HG03558 (cell line): ENCODE measurements around the gene C11orf97.
A peak's percentile ranks its signal among the peaks of the same experiment; 100 is the strongest.

Experiments used
- ATAC-seq: cut with Tn5 transposase; IDR thresholded peaks from one replicate; pipeline ENCODE4 v1.9.1; 2021; ENCODE audit warnings: moderate number of reproducible peaks; ENCODE audit not compliant: unreplicated experiment; ENCODE audit errors: extremely low read depth

C11orf97 gene

DNA sequence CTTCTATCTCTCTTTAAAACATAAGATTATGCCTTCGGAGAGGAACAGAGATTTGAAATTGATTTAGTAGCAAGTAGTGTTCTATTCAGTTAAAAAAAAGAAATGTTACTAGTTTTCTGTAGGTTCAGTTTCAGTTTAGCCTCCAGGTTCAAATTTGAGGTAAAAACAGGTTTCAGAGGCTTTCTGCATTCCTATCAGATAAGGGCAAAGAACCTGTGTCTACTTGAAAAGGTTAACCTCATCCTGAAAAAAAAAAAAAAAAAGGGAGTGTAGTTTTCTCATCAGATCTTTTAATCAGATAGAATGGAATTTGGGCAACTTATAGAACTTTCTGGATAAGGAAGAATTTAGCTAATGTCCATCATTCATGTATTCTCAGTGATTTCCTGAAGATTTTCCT lies 12.1 kb downstream of the C11orf97 start:
- no peak for ATAC-seq

DNA sequence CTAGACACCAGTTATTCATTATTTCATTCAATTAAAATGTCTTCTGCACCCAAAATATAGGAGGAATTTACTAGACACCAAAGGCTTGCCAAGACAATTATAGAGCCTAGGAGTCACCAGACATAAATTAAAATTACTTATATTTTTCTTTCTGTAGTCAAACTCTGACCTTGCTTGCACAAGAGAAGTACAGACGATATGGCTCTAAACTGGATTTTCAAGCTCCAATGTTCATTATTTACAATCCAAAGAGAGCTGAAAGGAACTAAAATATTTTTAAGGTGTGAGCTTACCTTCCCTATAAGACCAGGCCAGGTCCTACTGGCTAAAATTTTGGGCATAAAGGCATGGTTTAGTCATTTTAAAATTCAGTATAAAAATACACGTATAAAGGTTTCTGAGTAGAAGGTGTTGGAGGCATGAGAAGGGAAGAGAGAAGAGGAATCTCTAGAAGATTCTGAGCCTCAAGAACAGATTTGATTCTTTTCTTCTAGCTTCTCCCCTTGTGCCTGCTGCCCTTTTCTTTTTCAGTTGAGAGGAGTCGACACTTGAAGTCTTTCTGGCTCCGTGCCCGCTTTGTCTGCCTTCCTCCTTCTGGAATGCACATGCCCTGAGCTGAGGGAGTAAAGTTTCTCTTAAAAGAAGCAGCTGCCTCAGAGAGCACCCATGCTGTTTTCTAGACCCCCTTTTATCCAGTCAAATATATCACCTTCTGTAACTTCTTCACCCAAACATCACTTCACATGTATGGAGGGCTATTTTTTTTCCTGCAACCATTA lies 13.5 kb downstream of the C11orf97 start:
- ATAC-seq = no peak

DNA sequence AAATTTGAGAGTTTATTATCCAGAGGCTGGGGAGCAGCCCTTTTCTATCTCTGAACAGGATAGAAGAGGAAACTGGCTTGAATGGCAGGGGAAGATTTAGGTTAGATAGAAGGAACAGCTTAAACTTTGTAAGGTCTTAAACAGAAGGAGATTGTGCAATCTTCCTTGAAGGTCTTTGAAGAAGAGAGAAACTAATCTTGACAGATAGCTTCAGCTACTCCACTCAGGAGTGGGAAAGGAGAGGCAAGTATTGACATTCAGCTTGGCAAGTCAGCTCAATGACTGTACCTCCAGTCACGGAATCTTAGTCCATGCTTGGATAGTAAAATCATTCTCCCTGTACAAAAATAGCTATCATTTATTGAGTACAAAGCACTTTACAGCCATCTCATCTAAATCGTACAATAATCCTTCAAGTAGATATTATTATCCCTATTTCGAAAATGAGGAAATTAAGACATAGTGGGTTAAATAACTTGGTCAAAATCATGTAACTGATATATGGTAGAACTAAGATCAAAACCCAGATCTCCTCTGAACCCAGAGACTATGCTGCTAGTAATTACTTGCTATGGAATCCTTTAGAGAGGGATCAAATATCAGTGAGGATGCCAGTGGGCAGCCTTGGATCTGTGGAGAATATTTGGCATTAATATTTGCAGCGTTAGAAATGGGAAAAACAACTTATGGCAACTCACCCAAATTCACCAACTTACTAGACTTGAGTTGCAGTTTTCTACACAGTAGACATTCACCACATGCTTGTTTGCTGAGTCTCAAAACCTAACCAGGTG lies 14.6 kb downstream of the C11orf97 start:
- no peak for ATAC-seq

DNA sequence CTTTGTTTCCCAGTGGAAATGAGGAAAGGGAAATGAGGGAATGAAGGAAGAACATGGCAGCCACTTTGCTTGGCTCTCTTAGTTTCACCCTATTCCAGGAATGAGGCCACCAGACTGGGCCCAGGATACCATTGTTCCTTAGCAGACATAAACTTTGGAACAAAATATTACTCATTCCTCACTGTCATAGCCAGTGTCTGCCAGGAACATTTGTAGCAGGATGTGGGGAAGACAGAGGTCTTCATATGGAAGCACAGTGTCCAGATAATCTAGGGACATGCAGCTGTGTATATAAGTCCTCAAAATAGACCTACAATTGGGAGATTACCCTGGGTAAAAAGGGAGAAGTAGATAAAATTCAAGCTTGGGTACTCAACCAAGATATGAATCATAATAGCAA lies 16.3 kb downstream of the C11orf97 start:
- ATAC-seq = no peak

DNA sequence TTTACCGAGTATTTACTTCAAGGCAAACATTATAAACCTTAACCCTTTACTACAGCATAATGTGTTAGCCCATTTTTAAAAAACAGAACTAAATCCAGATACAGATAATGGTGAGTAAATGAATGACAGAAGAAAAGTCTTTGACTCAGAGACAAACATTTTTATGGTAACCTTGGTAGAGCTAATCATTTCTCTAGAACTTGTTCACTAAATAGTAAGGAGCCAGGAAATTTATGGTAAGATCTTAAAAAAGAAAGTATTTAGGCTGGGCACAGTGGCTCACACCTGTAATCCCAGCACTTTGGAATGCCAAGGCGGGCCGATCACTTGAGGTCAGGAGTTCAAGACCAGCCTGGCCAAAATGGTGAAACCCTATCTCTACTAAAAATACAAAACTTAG lies 19.9 kb downstream of the C11orf97 start:
- no peak for ATAC-seq

DNA sequence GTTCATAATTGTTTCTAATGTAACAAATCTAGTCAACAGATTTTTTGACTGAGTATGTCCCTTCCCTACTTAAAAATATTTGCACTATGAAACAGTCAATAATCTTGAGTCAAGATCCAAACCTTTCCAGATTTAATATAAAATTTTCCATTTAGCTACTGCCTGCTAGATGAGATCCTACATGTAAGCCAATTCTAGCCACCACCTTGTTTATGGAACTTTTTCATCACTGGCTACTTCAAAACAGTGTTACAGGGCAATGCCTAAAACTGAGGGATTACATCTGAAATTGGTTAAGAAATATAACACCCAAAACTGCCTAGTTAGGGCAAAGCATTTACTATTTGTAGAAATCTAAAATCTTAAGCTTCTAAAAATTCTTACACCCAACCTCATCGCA lies 20.9 kb downstream of the C11orf97 start:
- no peak for ATAC-seq

DNA sequence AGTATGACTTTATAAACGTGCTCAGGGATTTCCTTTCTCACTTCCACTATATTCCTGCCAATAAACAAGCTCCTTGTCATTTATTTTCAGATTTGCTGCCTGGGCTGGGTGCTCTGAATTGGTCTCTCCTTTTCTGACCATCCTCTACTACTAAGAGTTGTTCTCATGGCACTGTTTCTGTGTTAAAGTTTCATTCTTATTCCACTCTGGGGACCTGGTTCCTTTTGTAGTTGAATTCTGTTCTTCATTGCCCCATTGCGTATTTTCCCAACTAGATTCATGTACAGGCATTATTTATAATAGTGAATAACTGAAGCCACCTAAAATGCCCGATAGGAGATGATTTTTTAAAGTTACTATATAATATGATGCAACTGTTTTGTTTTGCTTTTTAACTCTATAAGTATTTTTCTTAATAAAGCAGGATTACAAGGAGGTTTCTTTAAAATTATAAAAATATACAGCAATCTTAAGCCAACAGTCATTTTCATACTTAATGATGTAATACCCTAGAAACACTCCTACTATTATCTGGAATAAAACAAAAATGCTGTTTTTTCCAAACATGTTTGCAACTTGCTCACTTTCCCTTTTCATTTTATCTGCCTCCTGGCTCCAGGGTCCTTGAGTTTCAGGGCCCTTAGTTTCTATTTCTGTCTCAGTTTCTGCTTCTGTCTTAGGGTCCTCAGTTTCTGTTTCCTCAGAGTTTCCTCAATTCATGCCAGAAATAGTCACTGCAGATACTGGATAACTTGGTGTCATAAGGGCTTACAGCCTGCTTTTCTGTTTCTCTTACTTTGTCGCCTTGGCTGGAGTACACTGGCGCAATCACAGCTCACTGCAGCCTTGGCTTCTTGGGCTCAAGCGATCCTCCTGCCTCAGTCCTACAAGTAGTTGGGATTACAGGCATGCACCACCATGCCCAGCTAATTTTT lies 21.7 kb downstream of the C11orf97 start:
- ATAC-seq = no peak

DNA sequence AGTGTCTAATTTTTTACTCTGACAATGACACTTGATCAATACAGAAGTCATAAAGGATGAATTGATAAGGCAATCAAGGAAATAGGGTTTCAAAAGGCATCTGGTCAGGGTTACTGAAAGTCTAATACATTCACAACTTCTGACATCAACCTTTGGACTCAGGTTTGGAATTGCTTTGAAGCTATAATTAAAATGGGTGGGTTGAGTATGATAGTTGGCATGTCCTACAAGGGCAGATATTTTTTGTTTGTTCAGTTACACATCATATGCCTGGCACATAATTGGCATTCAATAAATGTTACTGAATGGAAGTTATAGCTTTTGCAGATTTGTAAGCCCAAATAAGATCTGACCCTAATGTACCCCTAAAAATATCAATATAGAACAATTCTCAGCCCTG lies 24.1 kb downstream of the C11orf97 start:
- no peak for ATAC-seq

DNA sequence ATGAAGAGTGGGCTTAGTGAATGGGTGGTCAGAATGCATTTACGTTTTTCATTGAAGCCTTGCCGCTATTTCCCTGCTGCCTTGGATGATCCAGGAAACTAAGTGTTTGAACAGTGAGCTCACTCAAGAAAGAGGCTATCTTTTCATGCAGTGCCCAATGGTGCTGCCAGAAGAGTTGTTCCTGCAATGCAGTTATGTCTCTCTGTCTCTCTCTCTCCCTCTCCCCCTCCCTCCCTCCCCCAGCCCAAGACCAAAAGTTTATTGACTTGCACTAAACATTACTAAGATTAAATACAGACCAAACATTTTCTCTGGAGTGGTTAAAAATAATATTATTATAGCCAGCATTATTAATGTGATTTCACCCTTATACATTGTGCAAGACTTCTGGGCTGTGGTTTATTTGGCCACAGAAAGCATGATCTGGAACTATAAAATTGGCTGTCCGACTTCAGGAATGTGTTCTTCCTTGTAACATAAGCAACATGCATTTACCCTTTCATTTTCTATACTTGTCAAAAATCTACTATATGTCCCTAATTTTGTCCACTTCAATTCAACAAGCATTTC lies 24.9 kb downstream of the C11orf97 start:
- no peak for ATAC-seq

DNA sequence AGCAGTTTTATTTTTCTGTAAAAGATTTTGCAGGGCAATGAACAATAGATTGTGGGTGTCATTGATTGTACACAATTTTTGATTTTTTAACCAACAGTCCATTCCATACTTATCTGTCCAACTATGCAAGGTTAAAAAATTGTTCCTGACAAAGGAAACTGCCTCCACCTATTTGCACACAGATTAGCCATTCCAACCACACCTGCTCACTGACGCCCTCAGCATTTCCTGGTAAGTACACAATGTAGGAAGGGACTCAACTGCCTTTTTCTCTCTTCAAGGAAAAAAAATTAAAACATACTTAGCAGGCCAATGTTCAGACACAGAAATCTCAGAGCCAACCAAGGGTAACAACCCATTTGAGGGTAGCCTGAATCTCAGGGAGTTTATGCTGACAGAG lies 27.2 kb downstream of the C11orf97 start:
- ATAC-seq = no peak

DNA sequence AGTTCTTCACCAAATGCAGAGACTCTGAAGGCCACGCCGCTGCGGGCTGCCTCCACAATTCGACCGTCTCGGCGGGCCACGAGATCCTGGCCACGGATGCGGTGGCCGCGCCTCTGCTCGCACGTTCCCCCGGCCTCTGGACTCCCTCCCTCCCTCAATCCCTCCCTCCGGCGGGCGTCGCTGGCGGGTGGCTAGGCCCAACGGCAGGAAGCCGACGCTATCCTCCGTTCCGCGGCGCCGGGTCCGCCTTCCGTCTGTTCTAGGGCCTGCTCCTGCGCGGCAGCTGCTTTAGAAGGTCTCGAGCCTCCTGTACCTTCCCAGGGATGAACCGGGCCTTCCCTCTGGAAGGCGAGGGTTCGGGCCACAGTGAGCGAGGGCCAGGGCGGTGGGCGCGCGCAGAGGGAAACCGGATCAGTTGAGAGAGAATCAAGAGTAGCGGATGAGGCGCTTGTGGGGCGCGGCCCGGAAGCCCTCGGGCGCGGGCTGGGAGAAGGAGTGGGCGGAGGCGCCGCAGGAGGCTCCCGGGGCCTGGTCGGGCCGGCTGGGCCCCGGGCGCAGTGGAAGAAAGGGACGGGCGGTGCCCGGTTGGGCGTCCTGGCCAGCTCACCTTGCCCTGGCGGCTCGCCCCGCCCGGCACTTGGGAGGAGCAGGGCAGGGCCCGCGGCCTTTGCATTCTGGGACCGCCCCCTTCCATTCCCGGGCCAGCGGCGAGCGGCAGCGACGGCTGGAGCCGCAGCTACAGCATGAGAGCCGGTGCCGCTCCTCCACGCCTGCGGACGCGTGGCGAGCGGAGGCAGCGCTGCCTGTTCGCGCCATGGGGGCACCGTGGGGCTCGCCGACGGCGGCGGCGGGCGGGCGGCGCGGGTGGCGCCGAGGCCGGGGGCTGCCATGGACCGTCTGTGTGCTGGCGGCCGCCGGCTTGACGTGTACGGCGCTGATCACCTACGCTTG lies 31.7 kb downstream of the C11orf97 start, which contains the start of gene FUT4:
Gene FUT4, plus strand, starts transcription at position 227 of the 951 bp plus-strand sequence. Its CDS starts 213 bp downstream, at position 440.
- peak; percentile 70 for ATAC-seq

DNA sequence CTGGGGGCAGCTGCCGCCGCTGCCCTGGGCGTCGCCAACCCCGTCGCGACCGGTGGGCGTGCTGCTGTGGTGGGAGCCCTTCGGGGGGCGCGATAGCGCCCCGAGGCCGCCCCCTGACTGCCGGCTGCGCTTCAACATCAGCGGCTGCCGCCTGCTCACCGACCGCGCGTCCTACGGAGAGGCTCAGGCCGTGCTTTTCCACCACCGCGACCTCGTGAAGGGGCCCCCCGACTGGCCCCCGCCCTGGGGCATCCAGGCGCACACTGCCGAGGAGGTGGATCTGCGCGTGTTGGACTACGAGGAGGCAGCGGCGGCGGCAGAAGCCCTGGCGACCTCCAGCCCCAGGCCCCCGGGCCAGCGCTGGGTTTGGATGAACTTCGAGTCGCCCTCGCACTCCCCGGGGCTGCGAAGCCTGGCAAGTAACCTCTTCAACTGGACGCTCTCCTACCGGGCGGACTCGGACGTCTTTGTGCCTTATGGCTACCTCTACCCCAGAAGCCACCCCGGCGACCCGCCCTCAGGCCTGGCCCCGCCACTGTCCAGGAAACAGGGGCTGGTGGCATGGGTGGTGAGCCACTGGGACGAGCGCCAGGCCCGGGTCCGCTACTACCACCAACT lies 32.5 kb downstream of the C11orf97 start:
- ATAC-seq = no peak

DNA sequence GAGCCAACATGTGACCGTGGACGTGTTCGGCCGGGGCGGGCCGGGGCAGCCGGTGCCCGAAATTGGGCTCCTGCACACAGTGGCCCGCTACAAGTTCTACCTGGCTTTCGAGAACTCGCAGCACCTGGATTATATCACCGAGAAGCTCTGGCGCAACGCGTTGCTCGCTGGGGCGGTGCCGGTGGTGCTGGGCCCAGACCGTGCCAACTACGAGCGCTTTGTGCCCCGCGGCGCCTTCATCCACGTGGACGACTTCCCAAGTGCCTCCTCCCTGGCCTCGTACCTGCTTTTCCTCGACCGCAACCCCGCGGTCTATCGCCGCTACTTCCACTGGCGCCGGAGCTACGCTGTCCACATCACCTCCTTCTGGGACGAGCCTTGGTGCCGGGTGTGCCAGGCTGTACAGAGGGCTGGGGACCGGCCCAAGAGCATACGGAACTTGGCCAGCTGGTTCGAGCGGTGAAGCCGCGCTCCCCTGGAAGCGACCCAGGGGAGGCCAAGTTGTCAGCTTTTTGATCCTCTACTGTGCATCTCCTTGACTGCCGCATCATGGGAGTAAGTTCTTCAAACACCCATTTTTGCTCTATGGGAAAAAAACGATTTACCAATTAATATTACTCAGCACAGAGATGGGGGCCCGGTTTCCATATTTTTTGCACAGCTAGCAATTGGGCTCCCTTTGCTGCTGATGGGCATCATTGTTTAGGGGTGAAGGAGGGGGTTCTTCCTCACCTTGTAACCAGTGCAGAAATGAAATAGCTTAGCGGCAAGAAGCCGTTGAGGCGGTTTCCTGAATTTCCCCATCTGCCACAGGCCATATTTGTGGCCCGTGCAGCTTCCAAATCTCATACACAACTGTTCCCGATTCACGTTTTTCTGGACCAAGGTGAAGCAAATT lies 33.3 kb downstream of the C11orf97 start:
- ATAC-seq = no peak

DNA sequence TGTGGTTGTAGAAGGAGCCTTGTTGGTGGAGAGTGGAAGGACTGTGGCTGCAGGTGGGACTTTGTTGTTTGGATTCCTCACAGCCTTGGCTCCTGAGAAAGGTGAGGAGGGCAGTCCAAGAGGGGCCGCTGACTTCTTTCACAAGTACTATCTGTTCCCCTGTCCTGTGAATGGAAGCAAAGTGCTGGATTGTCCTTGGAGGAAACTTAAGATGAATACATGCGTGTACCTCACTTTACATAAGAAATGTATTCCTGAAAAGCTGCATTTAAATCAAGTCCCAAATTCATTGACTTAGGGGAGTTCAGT lies 33.9 kb downstream of the C11orf97 start:
- no peak for ATAC-seq

DNA sequence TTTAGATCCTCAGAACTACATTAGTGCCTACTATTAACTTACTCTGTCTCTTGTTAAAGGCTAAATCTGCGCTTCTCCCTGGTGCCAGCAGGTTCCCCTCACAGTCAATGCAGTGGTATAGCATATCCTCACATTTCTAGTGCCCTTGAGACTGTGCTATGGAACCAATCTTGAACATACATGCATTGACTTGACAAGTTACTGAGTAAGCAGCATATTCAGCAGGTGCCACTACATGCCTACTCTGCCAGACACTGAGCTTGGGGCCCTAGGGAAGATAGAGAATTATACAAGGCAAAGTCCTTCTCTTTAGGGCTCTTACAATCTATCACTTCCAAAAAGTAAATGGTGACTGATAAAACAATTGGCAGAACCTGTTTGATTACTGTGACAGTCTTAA lies 34.6 kb downstream of the C11orf97 start:
- no peak for ATAC-seq

DNA sequence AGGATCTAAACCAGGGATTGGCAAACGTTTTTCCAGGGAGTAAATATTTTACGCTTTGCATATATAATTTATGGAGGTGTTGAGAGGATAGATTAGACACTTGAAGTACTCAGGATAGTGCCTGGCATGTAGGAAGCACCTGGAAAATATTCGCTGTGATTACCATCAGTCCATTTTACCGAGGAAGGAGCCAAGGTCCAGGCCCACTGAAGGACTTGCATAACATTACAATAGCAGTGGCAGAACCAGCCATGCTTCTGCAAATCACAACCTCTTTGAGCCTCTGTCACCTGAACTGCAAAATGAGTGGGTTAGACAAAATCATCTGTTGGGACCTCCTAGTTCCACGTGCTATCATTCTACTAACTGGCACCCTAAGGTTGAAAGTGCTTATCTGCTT lies 36.9 kb downstream of the C11orf97 start:
- no peak for ATAC-seq

DNA sequence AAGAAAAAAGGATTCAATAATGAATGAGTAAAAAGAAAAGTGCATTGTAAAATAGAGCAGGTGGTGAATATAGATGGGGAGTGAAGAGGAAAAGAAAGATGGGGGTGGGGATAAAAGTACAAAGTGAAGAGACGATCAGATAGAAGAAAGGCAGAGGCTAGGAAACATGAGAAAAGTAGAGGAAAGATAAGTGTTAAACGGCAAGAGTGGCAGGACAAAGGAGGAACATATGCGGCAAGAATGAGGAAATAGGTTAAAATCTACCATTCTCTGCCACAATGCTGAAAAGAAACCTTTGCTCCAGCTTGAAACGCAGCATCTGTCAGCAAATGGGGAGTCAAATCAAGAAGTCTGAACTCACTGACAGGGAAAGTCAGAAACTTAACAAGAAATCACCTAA lies 38.3 kb downstream of the C11orf97 start:
- no peak for ATAC-seq

DNA sequence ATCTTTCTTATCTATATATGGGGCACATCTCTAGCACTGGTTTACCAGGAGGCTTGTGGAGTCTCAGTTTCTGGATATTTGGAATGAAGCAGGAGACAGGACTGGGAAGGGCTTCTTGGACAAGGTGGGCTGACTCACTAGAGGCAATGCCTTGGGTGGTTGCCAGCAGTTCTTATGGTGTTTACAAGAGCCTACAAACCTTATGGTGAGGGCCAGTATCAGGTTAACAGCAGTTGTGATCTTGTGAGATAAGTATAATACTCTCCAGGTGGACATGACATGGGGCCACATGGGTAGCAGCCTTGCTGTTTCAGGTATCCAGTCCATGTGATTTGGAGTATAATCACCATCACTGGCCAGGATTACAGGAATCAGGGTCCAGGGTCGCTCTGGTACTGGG lies 41.7 kb downstream of the C11orf97 start:
- ATAC-seq = no peak
